Kidney (tissue), 14 donors: ENCODE measurements around the gene LIMS2. TPM values are rescaled to one million over a fixed set of nuclear protein-coding genes. Genes with fewer than 3 reads are reported as not detected.

Experiments
- DNase-seq, 5 donors: peaks; one replicate each; pipeline ENCODE4 v3.0.0-alpha.2; 2013 to 2020
- FAIRE-seq: peaks from 2 replicates; lab custom pipeline; 2012; peaks lifted over from hg19 to GRCh38; lab: Jason Lieb, UNC
- H3K27ac ChIP-seq, 2 donors: one replicate each; pipeline ENCODE4 v1.7.0; 2013; ENCODE audit warnings: low read depth in 2 of 2, low read length in 2 of 2, inconsistent platforms in 1 of 2
- H3K27me3 ChIP-seq: one replicate; pipeline ENCODE4 v1.7.1; 2013; ENCODE audit warnings: low read length, inconsistent platforms; ENCODE audit not compliant: control insufficient read depth, insufficient read depth
- H3K36me3 ChIP-seq, 3 donors: one replicate each; pipeline versions ENCODE4 v1.7.0 to v1.7.1; 2013; ENCODE audit warnings: low read length in 3 of 3, control low read depth in 1 of 3, inconsistent platforms in 1 of 3; ENCODE audit not compliant: insufficient read depth in 3 of 3, control insufficient read depth in 2 of 3
- H3K4me1 ChIP-seq, 3 donors: one replicate each; pipeline versions ENCODE4 v1.7.0 to v1.7.1; 2013; ENCODE audit warnings: low read length in 3 of 3, inconsistent platforms in 1 of 3, low read depth in 1 of 3; ENCODE audit not compliant: control insufficient read depth in 2 of 3, insufficient read depth in 2 of 3
- H3K4me3 ChIP-seq, 3 donors: one replicate each; pipeline versions ENCODE4 v1.7.0 to v1.8.1; 2013; ENCODE audit warnings: low read length in 3 of 3, control low read depth in 1 of 3, inconsistent platforms in 1 of 3
- H3K9ac ChIP-seq, 3 donors: one replicate each; pipeline versions ENCODE4 v1.7.0 to v1.7.1; 2013; ENCODE audit warnings: low read length in 3 of 3, control low read depth in 1 of 3, inconsistent platforms in 1 of 3
- H3K9me3 ChIP-seq, 3 donors: one replicate each; pipeline versions ENCODE4 v1.7.0 to v1.7.1; 2013; ENCODE audit warnings: low read length in 3 of 3, control low read depth in 1 of 3, inconsistent platforms in 1 of 3; ENCODE audit not compliant: control insufficient read depth in 2 of 3, insufficient read depth in 1 of 3
- intact Hi-C: fragments of 100-400 bp; cut with DNase I; formaldehyde crosslinking; loops from one replicate; pipeline ENCODE4 v1.11.1; 2022
- polyA plus RNA-seq: library from polyadenylated mRNA; stranded (reverse); fragments of 350-450 nt; fragmentation: Illumina TruSeq; extraction: RNeasy Lipid Tissue Mini Kit (QIAGEN cat#74804); gene quantifications from one replicate; pipeline ENCODE4 v1.2.3, GENCODE V29; 2014; ENCODE audit warnings: low read depth, low replicate concordance; ENCODE audit not compliant: insufficient read depth
- total RNA-seq: library from RNA; stranded (reverse); fragmentation: NEBNext Ultra II Directional; extraction: Animal tissue kit (Norgen Biotek cat#: 25700); gene quantifications from one replicate; pipeline ENCODE4 v1.2.1, GENCODE V29; 2021
- TF ChIP-seq, protein P1 (sequence below): IDR thresholded peaks from 3 replicates; pipeline ENCODE4 v1.5.1; 2012; ENCODE audit warnings: mild to moderate bottlenecking, moderate library complexity, borderline replicate concordance; ENCODE audit not compliant: insufficient read depth; ENCODE audit errors: extremely low read depth
- donor health status: control.
- donor health status: control.
- donor health status: control.
- donor health status: control.
- donor health status: control.
- donor health status: DM: yes; HTN: yes; CAD: no.
- donor health status: Normal renal cell carcinoma (clear cell type).

LIMS2 gene
- total and polyA plus RNA-seq, 2 donors from 2014 or later: 101 to 107 TPM

DNA sequence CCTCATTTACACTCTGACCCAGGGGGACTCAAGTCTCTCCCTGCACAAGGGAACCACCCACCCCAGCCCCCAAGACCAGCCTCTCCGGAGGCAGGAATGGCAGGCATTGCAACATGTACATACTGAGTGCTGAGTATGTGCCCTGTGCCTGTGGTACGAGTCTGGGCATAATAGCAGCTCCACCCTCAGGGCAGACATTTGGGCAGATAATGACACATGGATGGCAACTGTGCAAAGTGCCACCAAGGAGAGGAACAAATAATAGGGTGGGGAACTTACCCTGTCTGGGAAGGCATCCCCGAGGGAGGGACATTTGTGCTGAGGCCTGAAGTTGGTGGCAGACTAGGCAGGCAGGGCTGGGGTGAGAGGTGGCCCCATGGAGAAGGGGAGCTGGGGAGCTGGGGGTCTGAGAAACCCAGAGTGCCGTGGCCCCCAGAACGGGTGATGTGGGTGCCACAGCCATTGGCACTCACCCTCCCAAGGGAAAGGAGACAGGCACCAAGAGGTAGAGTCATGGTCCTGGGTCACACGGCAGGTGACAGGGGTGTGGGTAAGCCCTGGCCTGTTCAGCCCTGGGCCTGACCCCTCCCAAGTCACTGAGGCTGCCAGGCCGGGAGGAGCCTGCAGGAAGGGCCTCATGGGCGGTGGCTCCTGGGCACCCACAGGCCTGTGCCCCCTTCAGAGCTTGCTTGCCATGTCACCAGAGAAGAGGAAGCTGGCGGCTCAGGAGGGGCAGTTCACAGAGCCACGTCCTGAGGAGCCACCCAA lies 45.0 kb downstream of the LIMS2 start:
- FAIRE-seq: no peak

GRCh38 chr2:127629637-127630036 lies 45.7 kb downstream of the LIMS2 start:
- intact Hi-C loops: no loop called here
- no peak overlapping the region for H3K27ac ChIP-seq
- no peaks in the 10 kb centered on the region for H3K36me3 ChIP-seq
- H3K9ac ChIP-seq: no peak overlapping the region
- no peaks in the 10 kb centered on the region for H3K27me3 ChIP-seq
- H3K4me3 ChIP-seq: no peak overlapping the region
- H3K9me3 ChIP-seq: no peaks in the 10 kb centered on the region
- DNase-seq (no peak), FAIRE-seq (no peak)
- TF ChIP-seq, protein P1, sequence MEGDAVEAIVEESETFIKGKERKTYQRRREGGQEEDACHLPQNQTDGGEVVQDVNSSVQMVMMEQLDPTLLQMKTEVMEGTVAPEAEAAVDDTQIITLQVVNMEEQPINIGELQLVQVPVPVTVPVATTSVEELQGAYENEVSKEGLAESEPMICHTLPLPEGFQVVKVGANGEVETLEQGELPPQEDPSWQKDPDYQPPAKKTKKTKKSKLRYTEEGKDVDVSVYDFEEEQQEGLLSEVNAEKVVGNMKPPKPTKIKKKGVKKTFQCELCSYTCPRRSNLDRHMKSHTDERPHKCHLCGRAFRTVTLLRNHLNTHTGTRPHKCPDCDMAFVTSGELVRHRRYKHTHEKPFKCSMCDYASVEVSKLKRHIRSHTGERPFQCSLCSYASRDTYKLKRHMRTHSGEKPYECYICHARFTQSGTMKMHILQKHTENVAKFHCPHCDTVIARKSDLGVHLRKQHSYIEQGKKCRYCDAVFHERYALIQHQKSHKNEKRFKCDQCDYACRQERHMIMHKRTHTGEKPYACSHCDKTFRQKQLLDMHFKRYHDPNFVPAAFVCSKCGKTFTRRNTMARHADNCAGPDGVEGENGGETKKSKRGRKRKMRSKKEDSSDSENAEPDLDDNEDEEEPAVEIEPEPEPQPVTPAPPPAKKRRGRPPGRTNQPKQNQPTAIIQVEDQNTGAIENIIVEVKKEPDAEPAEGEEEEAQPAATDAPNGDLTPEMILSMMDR: no peak
- H3K4me1 ChIP-seq: peaks cover 0 to 2% (median 0%) of the 10 kb centered on the region in 3 donors

More for the DNA sequence above, 45.0 kb downstream of the LIMS2 start:
- Histone ChIP-seq H3K9me3 (no peaks in the 10 kb centered on the region), H3K9ac (no peak overlapping the region), H3K36me3 (no peaks in the 10 kb centered on the region), H3K4me1 (peaks cover 0 to 2% (median 0%) of the 10 kb centered on the region in 3 donors), H3K27me3 (no peaks in the 10 kb centered on the region), H3K27ac (no peak overlapping the region), H3K4me3 (no peak overlapping the region)
- intact Hi-C loops: no loop called here
- TF ChIP-seq, protein P1: no peak
- peak in 1 of 5 donors; percentile 43 for DNase-seq

GRCh38 chr2:127628767-127629614 lies 46.3 kb downstream of the LIMS2 start:
- no peaks in the 10 kb centered on the region for H3K9me3 ChIP-seq
- H3K4me1 ChIP-seq: peaks cover 0 to 2% (median 0%) of the 10 kb centered on the region in 3 donors
- no peaks in the 10 kb centered on the region for H3K27me3 ChIP-seq
- no peak overlapping the region for H3K27ac ChIP-seq
- DNase-seq (peak in 1 of 5 donors; percentile 37), FAIRE-seq (no peak)
- H3K36me3 ChIP-seq: no peaks in the 10 kb centered on the region
- no peak overlapping the region for H3K4me3 ChIP-seq
- H3K9ac ChIP-seq: no peak overlapping the region
- intact Hi-C loops: no loop called here
- TF ChIP-seq, protein P1: no peak
